Neural cell (in vitro differentiated cells): ENCODE data around the gene AMH.

ENCODE experiments used
- EP300 ChIP-seq: fragments of 450-650 bp; conservative IDR thresholded peaks from 2 replicates; pipeline ENCODE4 v1.6.1; 2014; ENCODE audit warnings: antibody characterized with exemption, mild to moderate bottlenecking, moderate library complexity; ENCODE audit not compliant: poor library complexity, severe bottlenecking
- TAF1 ChIP-seq: IDR thresholded peaks from 2 replicates; pipeline ENCODE4 v1.6.1; 2012; ENCODE audit warnings: low read depth
- TF ChIP-seq, protein P1 (sequence below): fragments of 450-650 bp; IDR thresholded peaks from 2 replicates; pipeline ENCODE4 v1.5.1; 2014; ENCODE audit warnings: antibody characterized with exemption, mild to moderate bottlenecking, moderate library complexity; ENCODE audit not compliant: poor library complexity, severe bottlenecking

DNA sequence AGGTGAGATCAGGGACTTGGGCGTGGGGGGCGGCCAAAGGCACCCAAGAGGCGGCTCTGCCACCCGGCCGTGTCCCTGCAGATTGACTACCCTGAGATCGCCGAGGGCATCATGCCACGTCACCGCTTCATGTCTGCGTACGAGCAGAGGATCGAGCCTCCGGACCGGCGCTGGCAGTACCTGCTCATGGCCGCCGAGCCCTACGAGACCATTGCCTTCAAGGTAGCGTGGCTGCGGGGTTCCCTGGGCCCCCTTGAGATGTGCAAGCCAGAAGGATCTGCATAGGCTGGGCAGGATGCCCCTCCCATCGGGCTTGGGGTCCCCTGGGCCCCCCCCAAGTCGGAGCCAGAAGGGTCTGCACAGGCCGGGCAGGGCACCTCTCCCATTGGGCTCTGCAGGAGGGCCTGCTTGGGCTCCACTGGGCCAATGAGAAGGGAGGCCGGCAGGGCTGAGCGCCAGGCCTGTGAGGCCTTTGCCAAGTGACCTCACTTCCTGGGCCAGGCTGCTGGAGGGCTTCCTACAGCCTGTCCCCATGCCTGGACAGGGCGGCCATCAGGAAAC, 2.2 kb upstream of the AMH start:
- TF ChIP-seq EP300 (no peak), TAF1 (no peak)
- TF ChIP-seq, protein P1, sequence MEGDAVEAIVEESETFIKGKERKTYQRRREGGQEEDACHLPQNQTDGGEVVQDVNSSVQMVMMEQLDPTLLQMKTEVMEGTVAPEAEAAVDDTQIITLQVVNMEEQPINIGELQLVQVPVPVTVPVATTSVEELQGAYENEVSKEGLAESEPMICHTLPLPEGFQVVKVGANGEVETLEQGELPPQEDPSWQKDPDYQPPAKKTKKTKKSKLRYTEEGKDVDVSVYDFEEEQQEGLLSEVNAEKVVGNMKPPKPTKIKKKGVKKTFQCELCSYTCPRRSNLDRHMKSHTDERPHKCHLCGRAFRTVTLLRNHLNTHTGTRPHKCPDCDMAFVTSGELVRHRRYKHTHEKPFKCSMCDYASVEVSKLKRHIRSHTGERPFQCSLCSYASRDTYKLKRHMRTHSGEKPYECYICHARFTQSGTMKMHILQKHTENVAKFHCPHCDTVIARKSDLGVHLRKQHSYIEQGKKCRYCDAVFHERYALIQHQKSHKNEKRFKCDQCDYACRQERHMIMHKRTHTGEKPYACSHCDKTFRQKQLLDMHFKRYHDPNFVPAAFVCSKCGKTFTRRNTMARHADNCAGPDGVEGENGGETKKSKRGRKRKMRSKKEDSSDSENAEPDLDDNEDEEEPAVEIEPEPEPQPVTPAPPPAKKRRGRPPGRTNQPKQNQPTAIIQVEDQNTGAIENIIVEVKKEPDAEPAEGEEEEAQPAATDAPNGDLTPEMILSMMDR = no peak
